ENCODE data around the gene PPID.
"Not testable (repeated sequence)": the region's sequence is repeated elsewhere in the genome, so short reads cannot be mapped to it uniquely, and the experiment has no call there.

PPID gene

DNA sequence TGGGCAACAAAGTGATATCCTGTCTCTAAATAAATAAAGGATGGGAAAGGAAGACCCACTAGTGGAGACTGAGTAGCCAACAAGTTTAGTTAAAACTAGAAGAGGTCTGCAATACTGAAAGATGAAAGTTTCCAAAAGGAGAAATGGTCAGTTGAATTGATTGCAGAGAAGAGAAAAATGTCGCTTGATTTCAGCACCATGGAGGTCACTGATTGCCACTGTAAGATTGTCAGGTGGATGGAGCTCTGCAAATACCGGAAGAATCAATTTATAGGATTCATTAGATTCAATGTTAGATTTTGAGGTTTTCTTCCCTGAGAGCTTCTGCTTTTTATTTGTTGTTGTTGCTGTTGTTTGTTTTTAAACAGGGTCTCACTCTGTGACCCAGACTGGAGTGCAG is 40.3 kb upstream of the PPID start:
- Histone ChIP-seq H3K9me3 (ENCODE audit: low read depth, low read length) (no peaks in the 10 kb centered on the region), H3K36me3 (ENCODE audit: insufficient read depth, low read length) (no peaks in the 10 kb centered on the region), H3K9ac (ENCODE audit: insufficient read length) (no peak overlapping the region), H3K4me3 (no peak overlapping the region), H3K27ac (no peak overlapping the region)
- TF ChIP-seq FOXP2 (optimal IDR thresholded peaks at IDR 0.05; ENCODE audit: control extremely low read depth, extremely low read length, insufficient read depth) (no peak), POLR2AphosphoS5 (IDR thresholded peaks at IDR 0.05; ENCODE audit: borderline replicate concordance, low read depth, low read length) (no peak), EZH2 (IDR thresholded peaks at IDR 0.05) (no peak)
- no peak for DNase-seq (ENCODE audit: low read depth, low spot score)

DNA sequence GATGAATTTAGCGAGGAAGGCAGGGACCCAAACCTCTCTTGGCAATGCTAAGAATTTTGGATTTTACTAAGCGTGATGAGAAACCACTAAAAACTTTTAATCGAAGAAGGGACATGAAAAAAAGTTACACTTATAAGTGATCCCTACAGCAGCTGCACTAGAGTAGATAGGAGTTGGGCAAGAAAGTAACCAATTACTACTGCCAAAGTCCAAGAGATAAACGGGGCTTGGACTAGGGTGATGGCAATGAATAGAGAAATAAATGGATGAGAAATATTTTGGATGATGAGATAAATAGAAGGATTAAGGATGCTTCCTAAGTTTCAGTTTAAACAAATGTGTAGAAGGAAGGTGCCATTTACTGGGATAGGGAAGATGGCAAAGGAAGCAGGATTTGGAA is 39.4 kb upstream of the PPID start:
- no peak overlapping the region for H3K9ac ChIP-seq (ENCODE audit: insufficient read length)
- no peak for DNase-seq (ENCODE audit: low read depth, low spot score)
- H3K36me3 ChIP-seq (ENCODE audit: insufficient read depth, low read length), result no peaks in the 10 kb centered on the region
- H3K27ac ChIP-seq, result no peak overlapping the region
- no peak for TF ChIP-seq EZH2 (IDR thresholded peaks at IDR 0.05)
- TF ChIP-seq FOXP2 (optimal IDR thresholded peaks at IDR 0.05; ENCODE audit: control extremely low read depth, extremely low read length, insufficient read depth), result no peak
- TF ChIP-seq POLR2AphosphoS5 (IDR thresholded peaks at IDR 0.05; ENCODE audit: borderline replicate concordance, low read depth, low read length), result no peak
- H3K9me3 ChIP-seq (ENCODE audit: low read depth, low read length), result no peaks in the 10 kb centered on the region
- no peak overlapping the region for H3K4me3 ChIP-seq

DNA sequence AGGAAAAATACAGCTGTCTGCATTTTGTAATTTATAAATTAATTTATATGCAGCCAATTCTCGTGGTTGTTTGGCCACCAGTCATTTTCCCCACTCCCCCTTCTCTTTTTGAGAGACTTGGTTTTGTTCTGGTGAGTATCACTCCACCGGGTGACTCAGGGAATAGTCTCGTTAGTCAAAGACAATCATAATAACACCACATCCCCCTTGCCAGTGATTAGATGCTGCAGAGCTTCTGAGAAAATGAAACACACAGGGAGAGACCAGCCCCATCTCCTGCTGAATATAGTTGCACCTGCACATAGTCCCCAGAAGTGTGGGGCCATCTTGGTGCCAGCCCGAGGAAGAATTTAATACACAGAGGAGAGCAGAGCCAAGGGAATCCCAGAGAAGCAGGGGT is 37.7 kb upstream of the PPID start:
- TF ChIP-seq POLR2AphosphoS5 (IDR thresholded peaks at IDR 0.05; ENCODE audit: borderline replicate concordance, low read depth, low read length) (no peak), FOXP2 (optimal IDR thresholded peaks at IDR 0.05; ENCODE audit: control extremely low read depth, extremely low read length, insufficient read depth) (no peak), EZH2 (IDR thresholded peaks at IDR 0.05) (no peak)
- Histone ChIP-seq H3K9ac (ENCODE audit: insufficient read length) (no peak overlapping the region), H3K9me3 (ENCODE audit: low read depth, low read length) (no peaks in the 10 kb centered on the region), H3K27ac (no peak overlapping the region), H3K36me3 (ENCODE audit: insufficient read depth, low read length) (no peaks in the 10 kb centered on the region), H3K4me3 (no peak overlapping the region)
- DNase-seq (ENCODE audit: low read depth, low spot score), result no peak

DNA sequence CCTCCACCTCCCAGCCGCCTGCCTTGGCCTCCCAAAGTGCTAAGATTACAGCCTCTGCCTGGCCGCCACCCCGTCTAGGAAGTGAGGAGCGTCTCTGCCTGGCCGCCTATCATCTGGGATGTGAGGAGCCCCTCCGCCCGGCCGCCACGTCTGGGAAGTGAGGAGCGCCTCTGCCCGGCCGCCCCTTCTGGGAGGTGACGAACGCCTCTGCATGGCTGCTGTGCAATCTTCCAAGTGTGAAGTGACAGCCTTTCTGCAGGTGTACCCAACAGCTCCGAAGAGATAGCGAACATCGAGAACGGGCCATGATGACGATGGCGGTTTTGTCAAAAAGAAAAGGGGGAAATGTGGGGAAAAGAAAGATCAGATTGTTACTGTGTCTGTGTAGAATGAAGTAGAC is 36.3 kb upstream of the PPID start:
- not testable (repeated sequence) for H3K9ac ChIP-seq (ENCODE audit: insufficient read length); H3K4me3 ChIP-seq; H3K27ac ChIP-seq; H3K9me3 ChIP-seq (ENCODE audit: low read depth, low read length); DNase-seq (ENCODE audit: low read depth, low spot score); H3K36me3 ChIP-seq (ENCODE audit: insufficient read depth, low read length)

DNA sequence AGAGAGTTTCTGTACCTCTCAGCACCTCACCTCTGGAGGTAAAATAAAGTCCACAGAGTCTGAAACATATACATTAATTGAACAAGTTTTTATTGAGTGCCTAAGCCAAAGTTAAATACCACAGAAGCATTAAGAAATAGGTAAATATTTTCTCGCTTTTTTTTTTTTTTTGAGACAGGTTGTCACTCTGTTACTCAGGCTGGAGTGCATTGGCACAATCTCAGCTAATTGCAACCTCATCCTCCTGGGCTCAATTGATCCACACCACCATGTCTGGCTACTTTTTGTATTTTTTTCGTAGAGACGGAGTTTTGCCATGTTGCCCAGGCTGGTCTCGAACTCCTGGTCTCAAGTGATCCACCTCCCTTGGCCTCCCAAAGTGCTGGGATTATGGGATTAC is 35.5 kb upstream of the PPID start:
- H3K9me3 ChIP-seq (ENCODE audit: low read depth, low read length), result no peaks in the 10 kb centered on the region
- H3K4me3 ChIP-seq, result no peak overlapping the region
- DNase-seq (ENCODE audit: low read depth, low spot score), result no peak
- no peak for TF ChIP-seq FOXP2 (optimal IDR thresholded peaks at IDR 0.05; ENCODE audit: control extremely low read depth, extremely low read length, insufficient read depth)
- no peaks in the 10 kb centered on the region for H3K36me3 ChIP-seq (ENCODE audit: insufficient read depth, low read length)
- no peak overlapping the region for H3K9ac ChIP-seq (ENCODE audit: insufficient read length)
- no peak overlapping the region for H3K27ac ChIP-seq

DNA sequence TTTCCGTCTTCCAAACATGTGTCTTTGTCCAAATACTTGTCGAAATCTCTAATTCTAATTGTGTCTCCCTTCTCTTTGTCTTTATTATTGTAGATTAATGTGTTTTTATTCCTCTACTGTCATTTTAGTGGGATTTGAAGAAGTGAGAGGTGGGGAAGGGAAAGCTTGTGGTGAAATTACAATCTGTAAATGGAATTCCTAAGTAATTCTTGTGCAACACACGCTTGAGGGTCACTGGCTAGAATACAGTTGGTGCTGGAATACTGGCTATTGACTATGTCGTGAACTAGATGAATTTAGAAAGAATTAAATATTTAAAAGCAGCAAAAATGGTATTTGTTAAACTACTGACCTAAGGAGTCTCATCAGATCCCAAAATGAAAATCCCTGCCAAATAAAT is 34.9 kb upstream of the PPID start:
- Histone ChIP-seq H3K36me3 (ENCODE audit: insufficient read depth, low read length) (no peaks in the 10 kb centered on the region), H3K27ac (no peak overlapping the region), H3K9me3 (ENCODE audit: low read depth, low read length) (no peaks in the 10 kb centered on the region), H3K4me3 (no peak overlapping the region), H3K9ac (ENCODE audit: insufficient read length) (no peak overlapping the region)
- DNase-seq (ENCODE audit: low read depth, low spot score), result no peak
- TF ChIP-seq EZH2 (IDR thresholded peaks at IDR 0.05), result no peak
- no peak for TF ChIP-seq FOXP2 (optimal IDR thresholded peaks at IDR 0.05; ENCODE audit: control extremely low read depth, extremely low read length, insufficient read depth)
- TF ChIP-seq POLR2AphosphoS5 (IDR thresholded peaks at IDR 0.05; ENCODE audit: borderline replicate concordance, low read depth, low read length), result no peak

DNA sequence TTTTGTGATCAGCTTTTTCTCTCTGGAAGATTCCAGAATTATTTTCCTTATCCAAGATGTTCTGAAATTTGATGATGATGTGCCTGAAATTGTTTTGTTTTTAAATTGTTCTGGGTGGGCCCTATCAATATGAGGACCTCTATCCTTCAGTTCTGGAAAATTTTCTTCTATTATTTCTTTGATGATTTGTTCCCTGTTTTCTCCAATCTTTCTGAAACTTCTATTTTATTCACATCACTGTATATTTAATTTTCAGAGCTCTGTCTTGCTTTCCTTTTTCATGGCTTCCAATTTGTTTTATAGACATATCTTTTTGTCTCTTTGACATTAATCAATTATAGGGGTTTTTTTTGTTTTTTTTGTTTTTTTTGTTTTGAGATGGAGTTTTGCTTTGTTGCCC is 33.4 kb upstream of the PPID start:
- DNase-seq (ENCODE audit: low read depth, low spot score), result no peak
- no peaks in the 10 kb centered on the region for H3K9me3 ChIP-seq (ENCODE audit: low read depth, low read length)
- no peak overlapping the region for H3K4me3 ChIP-seq
- no peak overlapping the region for H3K27ac ChIP-seq
- H3K36me3 ChIP-seq (ENCODE audit: insufficient read depth, low read length), result no peaks in the 10 kb centered on the region
- TF ChIP-seq EZH2 (IDR thresholded peaks at IDR 0.05) (no peak), FOXP2 (optimal IDR thresholded peaks at IDR 0.05; ENCODE audit: control extremely low read depth, extremely low read length, insufficient read depth) (no peak), POLR2AphosphoS5 (IDR thresholded peaks at IDR 0.05; ENCODE audit: borderline replicate concordance, low read depth, low read length) (no peak)
- H3K9ac ChIP-seq (ENCODE audit: insufficient read length), result no peak overlapping the region

- not testable (repeated sequence) for H3K27ac ChIP-seq; H3K9ac ChIP-seq (ENCODE audit: insufficient read length); H3K36me3 ChIP-seq (ENCODE audit: insufficient read depth, low read length); DNase-seq (ENCODE audit: low read depth, low spot score); H3K9me3 ChIP-seq (ENCODE audit: low read depth, low read length); H3K4me3 ChIP-seq
Measured at GRCh38 chr4:158755819-158756218, 32.6 kb upstream of the PPID start.

- Histone ChIP-seq H3K4me3 (no peak overlapping the region), H3K27ac (no peak overlapping the region), H3K36me3 (ENCODE audit: insufficient read depth, low read length) (no peaks in the 10 kb centered on the region), H3K9me3 (ENCODE audit: low read depth, low read length) (no peaks in the 10 kb centered on the region), H3K9ac (ENCODE audit: insufficient read length) (no peak overlapping the region)
- DNase-seq (ENCODE audit: low read depth, low spot score), result no peak
- TF ChIP-seq FOXP2 (optimal IDR thresholded peaks at IDR 0.05; ENCODE audit: control extremely low read depth, extremely low read length, insufficient read depth) (no peak), EZH2 (IDR thresholded peaks at IDR 0.05) (no peak), POLR2AphosphoS5 (IDR thresholded peaks at IDR 0.05; ENCODE audit: borderline replicate concordance, low read depth, low read length) (no peak)
Measured at GRCh38 chr4:158754385-158755180, 31.4 kb upstream of the PPID start.
